GM12878 (cell line): ENCODE data around the gene CAMK2D. TPM values are rescaled to one million over a fixed set of nuclear protein-coding genes. Genes with fewer than 3 reads are reported as not detected.

Experiments used
- ATAC-seq: fragments of 200-7000 bp; cut with Tn5 transposase; 3 replicates; pipeline ENCODE4 v1.9.1; 2020; ENCODE audit warnings: mild to moderate bottlenecking, moderate library complexity
- BruUV-seq: library from RNA; stranded (reverse); fragments of 400-500 nt; replicated peaks from 2 replicates; lab custom pipeline; 2021; lab: Mats Ljungman, UMichigan
- CTCF ChIA-PET: fragments of 300-600 bp; sonication (Branson Sonifier 250); formaldehyde crosslinking; extraction: SDS; loops from one replicate; lab custom pipeline; 2021; ENCODE audit warnings: inconsistent platforms; lab: Yijun Ruan, JAX
- POLR2A ChIA-PET: fragments of 350-600 bp; formaldehyde crosslinking; extraction: SDS; loops from one replicate; lab custom pipeline; 2021; ENCODE audit warnings: inconsistent platforms; lab: Charles Lee
- RAD21 ChIA-PET: fragments of 300-600 bp; sonication (Branson Sonifier 250); formaldehyde crosslinking; loops from one replicate; lab custom pipeline; 2023; ENCODE audit warnings: antibody characterized with exemption; ENCODE audit not compliant: unreplicated experiment; lab: Charles Lee
- SMC1A ChIA-PET: fragments of 300-600 bp; sonication (Branson Sonifier 250); formaldehyde crosslinking; loops from one replicate; lab custom pipeline; 2023; ENCODE audit not compliant: unreplicated experiment, uncharacterized antibody; lab: Charles Lee
- DNase-seq: peaks from one replicate; pipeline ENCODE4 v3.0.0-alpha.2; 2011; ENCODE audit warnings: low read depth, low spot score
- FAIRE-seq: peaks from 3 replicates; lab custom pipeline; 2011; peaks lifted over from hg19 to GRCh38; lab: Jason Lieb, UNC
- H2AFZ ChIP-seq: 2 replicates; pipeline ENCODE4 v1.6.0; 2011; ENCODE audit warnings: low read depth, low read length, control low read depth; ENCODE audit not compliant: control insufficient read depth
- H3K27ac ChIP-seq: 2 replicates; pipeline ENCODE4 v1.5.1; 2011; ENCODE audit warnings: control low read depth; ENCODE audit not compliant: control insufficient read depth, insufficient read depth
- H3K27me3 ChIP-seq, 2 experiments: replicated peaks in 1 of 2; 2 replicates each; pipeline versions ENCODE4 v1.6.0 to v1.6.1; 2011; ENCODE audit warnings: low read length in 1 of 2; ENCODE audit not compliant: control insufficient read depth in 2 of 2, insufficient read depth in 2 of 2
- H3K36me3 ChIP-seq, 2 experiments: 2 replicates each; pipeline ENCODE4 v1.5.1; 2011; ENCODE audit warnings: low read length in 1 of 2; ENCODE audit not compliant: control insufficient read depth in 2 of 2, insufficient read depth in 2 of 2
- H3K4me1 ChIP-seq: 2 replicates; pipeline ENCODE4 v1.6.1; 2011; ENCODE audit warnings: mild to moderate bottlenecking, low read length, moderate library complexity, mixed read lengths; ENCODE audit not compliant: control insufficient read depth, insufficient read depth
- H3K4me2 ChIP-seq: 2 replicates; pipeline ENCODE4 v1.6.0; 2011; ENCODE audit warnings: control low read depth; ENCODE audit not compliant: control insufficient read depth, insufficient read depth
- H3K4me3 ChIP-seq: fragments of 200-600 bp; sonication (generic); 2 replicates; pipeline ENCODE4 v1.5.1; 2016
- H3K79me2 ChIP-seq: 2 replicates; pipeline ENCODE4 v1.6.0; 2011; ENCODE audit warnings: low read length; ENCODE audit not compliant: control insufficient read depth, insufficient read depth
- H3K9ac ChIP-seq: 2 replicates; pipeline ENCODE4 v1.8.0; 2011; ENCODE audit warnings: low read length, control low read depth, mixed read lengths; ENCODE audit not compliant: control insufficient read depth, insufficient read depth
- H3K9me3 ChIP-seq: replicated peaks from 3 replicates; pipeline ENCODE4 v1.5.1; 2011; ENCODE audit warnings: mild to moderate bottlenecking, low read length; ENCODE audit not compliant: control insufficient read depth, insufficient read depth
- H4K20me1 ChIP-seq: 2 replicates; pipeline ENCODE4 v1.6.0; 2011; ENCODE audit not compliant: control insufficient read depth, insufficient read depth
- ASH2L ChIP-seq: fragments of 300-600, 200-600 bp; sonication (generic); IDR thresholded peaks from 2 replicates; pipeline ENCODE4 v1.6.1; 2017; ENCODE audit warnings: low read depth, mild to moderate bottlenecking, borderline replicate concordance
- ATF3 ChIP-seq: IDR thresholded peaks from 2 replicates; pipeline ENCODE4 v1.6.1; 2011; ENCODE audit warnings: low read depth, mild to moderate bottlenecking, low read length, moderate library complexity, borderline replicate concordance; ENCODE audit errors: extremely low read depth
- CEBPB ChIP-seq, 2 experiments: fragments of 150-350 bp in 1 of 2; IDR thresholded peaks; 2 replicates each; pipeline ENCODE4 v1.6.1; 2012 to 2014; ENCODE audit warnings: low read depth in 2 of 2, low read length in 2 of 2, borderline replicate concordance in 1 of 2, inconsistent platforms in 1 of 2
- CREM ChIP-seq: IDR thresholded peaks from 2 replicates; pipeline ENCODE4 v1.6.1; 2014; ENCODE audit warnings: antibody characterized with exemption, low read depth
- FOXM1 ChIP-seq: IDR thresholded peaks from 2 replicates; pipeline ENCODE4 v1.6.1; 2012; ENCODE audit warnings: low read depth, mild to moderate bottlenecking, inconsistent platforms, low read length, moderate library complexity
- HDGF ChIP-seq: fragments of 450-650 bp; IDR thresholded peaks from 2 replicates; pipeline ENCODE4 v1.6.1; 2016; ENCODE audit warnings: antibody characterized with exemption
- NBN ChIP-seq: fragments of 450-650 bp; IDR thresholded peaks from 2 replicates; pipeline ENCODE4 v1.6.1; 2016
- RBBP5 ChIP-seq: fragments of 200-600 bp; sonication (generic); conservative IDR thresholded peaks from 2 replicates; pipeline ENCODE4 v1.6.1; 2016
- RCOR1 ChIP-seq: conservative IDR thresholded peaks from 2 replicates; pipeline ENCODE4 v1.6.1; 2012; ENCODE audit warnings: low read depth, low read length, improper control_type of control experiment
- SRF ChIP-seq, 2 experiments: IDR thresholded peaks; 2 replicates each; pipeline ENCODE4 v1.6.1; 2011; ENCODE audit warnings: low read depth in 2 of 2, low read length in 2 of 2, mild to moderate bottlenecking in 1 of 2, moderate library complexity in 1 of 2
- USF1 ChIP-seq: IDR thresholded peaks from 2 replicates; pipeline ENCODE4 v1.6.1; 2011; ENCODE audit warnings: borderline replicate concordance, low read depth, mild to moderate bottlenecking, moderate library complexity, mixed read lengths, low read length; ENCODE audit not compliant: insufficient read depth; ENCODE audit errors: extremely low read length
- ZNF207 ChIP-seq: fragments of 450-650 bp; IDR thresholded peaks from 2 replicates; pipeline ENCODE4 v1.6.1; 2014; ENCODE audit warnings: antibody characterized with exemption, mild to moderate bottlenecking, borderline replicate concordance
- WGBS: methylation state at CpG from one replicate; pipeline ENCODE4 v1.1.6; 2016; ENCODE audit warnings: low lambda C conversion rate; ENCODE audit not compliant: insufficient replicate concordance, insufficient coverage; ENCODE audit errors: missing lambda C conversion rate; 5-methylcytosine and 5-hydroxymethylcytosine counted together
- in situ Hi-C: fragments of 300-500 bp; cut with MboI; formaldehyde crosslinking; loops from 9 replicates; pipeline ENCODE4 v1.14.3; 2018; ENCODE audit warnings: mixed read lengths
- intact Hi-C: fragments of 100-400 bp; cut with micrococcal nuclease; formaldehyde crosslinking; loops from one replicate; pipeline ENCODE4 v1.14.2; 2022; ENCODE audit not compliant: unreplicated experiment
- polyA plus RNA-seq, 11 experiments: library from polyadenylated mRNA; depleted of rRNA in 4 of 11; unstranded in 6 of 11; stranded (reverse) in 5 of 11; fragments of >200 nt; fragmentation: Nextera tagmentation in 4 of 11; fragmentation: Illumina TruSeq in 1 of 11; extraction: Ambion mirVana in 4 of 11; extraction: Trizol in 1 of 11; gene quantifications; 1 replicate in 1 of 11; 2 replicates in 10 of 11; pipeline versions ENCODE4 v1.2.1 to v1.2.3, GENCODE V29; 2011 to 2016; ENCODE audit warnings: inconsistent platforms in 2 of 11, missing spikeins in 2 of 11, low read depth in 1 of 11
- total RNA-seq, 4 experiments: library from RNA; depleted of rRNA in 3 of 4; stranded (reverse); fragments of >200 nt in 3 of 4; fragmentation: Illumina TruSeq in 1 of 4; extraction: Trizol in 1 of 4; gene quantifications; 2 replicates each; pipeline versions ENCODE4 v1.2.1 to v1.2.3, GENCODE V29; 2013 to 2021
- TF ChIP-seq, protein P1 (sequence below): fragments of 450-650 bp; IDR thresholded peaks from 2 replicates; pipeline ENCODE4 v1.6.1; 2017; ENCODE audit warnings: antibody characterized with exemption, mild to moderate bottlenecking, moderate library complexity
- TF ChIP-seq, protein P2 (sequence below): fragments of 450-650 bp; IDR thresholded peaks from 2 replicates; pipeline ENCODE4 v1.6.1; 2017; ENCODE audit warnings: borderline replicate concordance
- TF ChIP-seq, protein P3 (sequence below): fragments of 450-650 bp; conservative IDR thresholded peaks from 2 replicates; pipeline ENCODE4 v1.6.1; 2017; ENCODE audit warnings: mild to moderate bottlenecking, moderate library complexity

The CAMK2D gene
- total and polyA plus RNA-seq, 10 of the 15 experiments (the other 5 are each of a cell fraction or from before 2014, with no cell fraction given) = 6.9 to 88.5 (median 12.9) TPM

- Histone ChIP-seq H3K27ac (no peak overlapping the region), H3K9ac (no peak overlapping the region), H4K20me1 (no peaks in the 10 kb centered on the region), H3K4me3 (no peak overlapping the region), H3K9me3 (peaks cover 4% of the 10 kb centered on the region; the same call in 2 of the 3 replicates), H3K79me2 (peaks cover 4% of the 10 kb centered on the region), H3K36me3 (peaks cover 3 to 4% of the 10 kb centered on the region in 2 experiments; a peak in 3 of 4 replicates), H3K4me1 (no peaks in the 10 kb centered on the region), H3K4me2 (no peak overlapping the region), H3K27me3 (no peaks in the 10 kb centered on the region), H2AFZ (no peak overlapping the region)
- WGBS = 91% methylated on average over 4 of the region's 4 CpGs
- ChIA-PET POLR2A (interaction anchor here (0.6 to 2.5 kb wide), 3 partner anchors 9 to 154 kb away, joined by 4 to 6 read pairs (median 5); no protein-coding TSS in a partner anchor), RAD21 (interaction anchor here (0.8 to 2.7 kb wide), 6 partner anchors 23 to 138 kb away, joined by 3 to 9 read pairs (median 6); no protein-coding TSS in a partner anchor), SMC1A (interaction anchor here (0.5 to 18.9 kb wide), 13 partner anchors 9 to 129 kb away, joined by 3 to 282 read pairs (median 9); no protein-coding TSS in a partner anchor), CTCF (interaction anchor here (1.6 to 2.1 kb wide), 4 partner anchors 9 to 130 kb away, joined by 5 to 6 read pairs (median 6); no protein-coding TSS in a partner anchor)
- BruUV-seq = no TSS peak
- in situ Hi-C loops (no loop called here), intact Hi-C loops (no loop called here)
- ATAC-seq (no peak), FAIRE-seq (peak; percentile 66), DNase-seq (no peak)
- TF ChIP-seq RCOR1 (no peak), HDGF (no peak), ASH2L (no peak), ZNF207 (no peak), SRF (IDR thresholded peaks at IDR 0.05; ENCODE audit: low read depth in 2 of 2, low read length in 2 of 2) (no peak), USF1 (no peak), NBN (no peak), RBBP5 (no peak), CREM (no peak), ATF3 (no peak), CEBPB (IDR thresholded peaks at IDR 0.05; ENCODE audit: borderline replicate concordance in 1 of 2, low read depth in 2 of 2, low read length in 2 of 2) (no peak), FOXM1 (no peak)
- TF ChIP-seq, protein P1, sequence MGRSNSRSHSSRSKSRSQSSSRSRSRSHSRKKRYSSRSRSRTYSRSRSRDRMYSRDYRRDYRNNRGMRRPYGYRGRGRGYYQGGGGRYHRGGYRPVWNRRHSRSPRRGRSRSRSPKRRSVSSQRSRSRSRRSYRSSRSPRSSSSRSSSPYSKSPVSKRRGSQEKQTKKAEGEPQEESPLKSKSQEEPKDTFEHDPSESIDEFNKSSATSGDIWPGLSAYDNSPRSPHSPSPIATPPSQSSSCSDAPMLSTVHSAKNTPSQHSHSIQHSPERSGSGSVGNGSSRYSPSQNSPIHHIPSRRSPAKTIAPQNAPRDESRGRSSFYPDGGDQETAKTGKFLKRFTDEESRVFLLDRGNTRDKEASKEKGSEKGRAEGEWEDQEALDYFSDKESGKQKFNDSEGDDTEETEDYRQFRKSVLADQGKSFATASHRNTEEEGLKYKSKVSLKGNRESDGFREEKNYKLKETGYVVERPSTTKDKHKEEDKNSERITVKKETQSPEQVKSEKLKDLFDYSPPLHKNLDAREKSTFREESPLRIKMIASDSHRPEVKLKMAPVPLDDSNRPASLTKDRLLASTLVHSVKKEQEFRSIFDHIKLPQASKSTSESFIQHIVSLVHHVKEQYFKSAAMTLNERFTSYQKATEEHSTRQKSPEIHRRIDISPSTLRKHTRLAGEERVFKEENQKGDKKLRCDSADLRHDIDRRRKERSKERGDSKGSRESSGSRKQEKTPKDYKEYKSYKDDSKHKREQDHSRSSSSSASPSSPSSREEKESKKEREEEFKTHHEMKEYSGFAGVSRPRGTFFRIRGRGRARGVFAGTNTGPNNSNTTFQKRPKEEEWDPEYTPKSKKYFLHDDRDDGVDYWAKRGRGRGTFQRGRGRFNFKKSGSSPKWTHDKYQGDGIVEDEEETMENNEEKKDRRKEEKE = no peak
- TF ChIP-seq, protein P2, sequence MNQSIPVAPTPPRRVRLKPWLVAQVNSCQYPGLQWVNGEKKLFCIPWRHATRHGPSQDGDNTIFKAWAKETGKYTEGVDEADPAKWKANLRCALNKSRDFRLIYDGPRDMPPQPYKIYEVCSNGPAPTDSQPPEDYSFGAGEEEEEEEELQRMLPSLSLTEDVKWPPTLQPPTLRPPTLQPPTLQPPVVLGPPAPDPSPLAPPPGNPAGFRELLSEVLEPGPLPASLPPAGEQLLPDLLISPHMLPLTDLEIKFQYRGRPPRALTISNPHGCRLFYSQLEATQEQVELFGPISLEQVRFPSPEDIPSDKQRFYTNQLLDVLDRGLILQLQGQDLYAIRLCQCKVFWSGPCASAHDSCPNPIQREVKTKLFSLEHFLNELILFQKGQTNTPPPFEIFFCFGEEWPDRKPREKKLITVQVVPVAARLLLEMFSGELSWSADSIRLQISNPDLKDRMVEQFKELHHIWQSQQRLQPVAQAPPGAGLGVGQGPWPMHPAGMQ = no peak
- TF ChIP-seq, protein P3, sequence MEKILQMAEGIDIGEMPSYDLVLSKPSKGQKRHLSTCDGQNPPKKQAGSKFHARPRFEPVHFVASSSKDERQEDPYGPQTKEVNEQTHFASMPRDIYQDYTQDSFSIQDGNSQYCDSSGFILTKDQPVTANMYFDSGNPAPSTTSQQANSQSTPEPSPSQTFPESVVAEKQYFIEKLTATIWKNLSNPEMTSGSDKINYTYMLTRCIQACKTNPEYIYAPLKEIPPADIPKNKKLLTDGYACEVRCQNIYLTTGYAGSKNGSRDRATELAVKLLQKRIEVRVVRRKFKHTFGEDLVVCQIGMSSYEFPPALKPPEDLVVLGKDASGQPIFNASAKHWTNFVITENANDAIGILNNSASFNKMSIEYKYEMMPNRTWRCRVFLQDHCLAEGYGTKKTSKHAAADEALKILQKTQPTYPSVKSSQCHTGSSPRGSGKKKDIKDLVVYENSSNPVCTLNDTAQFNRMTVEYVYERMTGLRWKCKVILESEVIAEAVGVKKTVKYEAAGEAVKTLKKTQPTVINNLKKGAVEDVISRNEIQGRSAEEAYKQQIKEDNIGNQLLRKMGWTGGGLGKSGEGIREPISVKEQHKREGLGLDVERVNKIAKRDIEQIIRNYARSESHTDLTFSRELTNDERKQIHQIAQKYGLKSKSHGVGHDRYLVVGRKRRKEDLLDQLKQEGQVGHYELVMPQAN = no peak
Measured at GRCh38 chr4:113677325-113677724, 84.2 kb downstream of the CAMK2D start.
